NCI-H345 (cell line): ENCODE results near the gene KBTBD7.
"Not testable (repeated sequence)": the region's sequence is repeated elsewhere in the genome, so short reads cannot be mapped to it uniquely, and the experiment has no call there.

ENCODE experiments used
- DNase-seq: peaks from one replicate; lab custom pipeline; 2025; lab: John Stamatoyannopoulos, UW

Gene KBTBD7

GRCh38 chr13:41199079-41199478 is 4.7 kb upstream of the KBTBD7 start:
- no peak for DNase-seq

- no peak for DNase-seq
Observed at GRCh38 chr13:41196620-41197019, 2.3 kb upstream of the KBTBD7 start.

- no peak for DNase-seq
Observed at GRCh38 chr13:41196011-41196410, 1.6 kb upstream of the KBTBD7 start.

GRCh38 chr13:41193469-41193868 is 900 bp downstream of the KBTBD7 start:
- DNase-seq, result no peak

GRCh38 chr13:41188584-41188983 is 5.8 kb downstream of the KBTBD7 start:
- DNase-seq, result no peak

- no peak for DNase-seq
Observed at GRCh38 chr13:41186481-41186880, 7.9 kb downstream of the KBTBD7 start.

- no peak for DNase-seq
Observed at GRCh38 chr13:41182231-41182630, 12.1 kb downstream of the KBTBD7 start.

GRCh38 chr13:41179593-41180250 is 14.6 kb downstream of the KBTBD7 start:
- DNase-seq, result no peak

GRCh38 chr13:41178040-41178439 is 16.3 kb downstream of the KBTBD7 start:
- no peak for DNase-seq

- no peak for DNase-seq
Observed at GRCh38 chr13:41177616-41178015, 16.8 kb downstream of the KBTBD7 start.

- DNase-seq, result not testable (repeated sequence)
Observed at GRCh38 chr13:41175576-41175975, 18.8 kb downstream of the KBTBD7 start.

GRCh38 chr13:41162151-41162550 is 32.2 kb downstream of the KBTBD7 start:
- no peak for DNase-seq

- no peak for DNase-seq
Observed at GRCh38 chr13:41159174-41159573, 35.2 kb downstream of the KBTBD7 start.

GRCh38 chr13:41157048-41157717 is 37.2 kb downstream of the KBTBD7 start:
- no peak for DNase-seq

- DNase-seq, result no peak
Observed at GRCh38 chr13:41156620-41157019, 37.7 kb downstream of the KBTBD7 start.

GRCh38 chr13:41154042-41154441 is 40.3 kb downstream of the KBTBD7 start:
- DNase-seq, result no peak

GRCh38 chr13:41152005-41152404 is 42.4 kb downstream of the KBTBD7 start:
- no peak for DNase-seq

- DNase-seq, result no peak
Observed at GRCh38 chr13:41150058-41150457, 44.3 kb downstream of the KBTBD7 start.

GRCh38 chr13:41148419-41149283 is 45.7 kb downstream of the KBTBD7 start:
- DNase-seq, result no peak

- no peak for DNase-seq
Observed at GRCh38 chr13:41145136-41145908, 49.0 kb downstream of the KBTBD7 start.

- DNase-seq, result no peak
Observed at GRCh38 chr13:41144576-41144975, 49.8 kb downstream of the KBTBD7 start.
